K562 (cell line): ENCODE results near the gene SH3RF1. TPM values are rescaled to one million over a fixed set of nuclear protein-coding genes. Genes with fewer than 3 reads are reported as not detected.

Source experiments
- ATAC-seq: fragments of 200-7000 bp; cut with Tn5 transposase; 3 replicates; pipeline ENCODE4 v1.9.1; 2020; ENCODE audit warnings: moderate library complexity
- BruUV-seq: library from RNA; stranded (reverse); fragments of 400-500 nt; replicated peaks from 2 replicates; lab custom pipeline; 2021; lab: Mats Ljungman, UMichigan
- CTCF ChIA-PET: fragments of 300-600 bp; formaldehyde crosslinking; extraction: SDS; loops from one replicate; lab custom pipeline; 2021; ENCODE audit warnings: low intra/inter-chr PET ratio; lab: Yijun Ruan, JAX
- POLR2A ChIA-PET: fragments of 300-600, 350-650 bp; sonication (Branson Sonifier 250); formaldehyde crosslinking; extraction: SDS; loops from one replicate; lab custom pipeline; 2021; ENCODE audit warnings: antibody characterized with exemption, inconsistent platforms; lab: Yijun Ruan, JAX
- DNase-seq, 4 experiments: peaks; one replicate each; pipeline versions ENCODE4 v3.0.0 to v3.0.0-alpha.2; 2011 to 2018; ENCODE audit warnings: low spot score in 3 of 4, mixed read lengths in 3 of 4; ENCODE audit errors: extremely low read depth in 1 of 4
- FAIRE-seq: peaks from 2 replicates; lab custom pipeline; 2011; peaks lifted over from hg19 to GRCh38; lab: Jason Lieb, UNC
- H2AFZ ChIP-seq: 2 replicates; pipeline ENCODE4 v1.6.0; 2011; ENCODE audit warnings: low read depth, low read length, control low read depth, inconsistent platforms
- H3K27ac ChIP-seq: fragments of 200-600 bp; 3 replicates; pipeline ENCODE4 v1.8.0; 2011; ENCODE audit warnings: low read depth, mild to moderate bottlenecking, control low read depth, inconsistent platforms, low read length, moderate library complexity, mixed read lengths; ENCODE audit errors: extremely low read depth
- H3K27me3 ChIP-seq, 2 experiments: fragments of 300-600 bp in 1 of 2; 2 replicates in 1 of 2; 3 replicates in 1 of 2; pipeline versions ENCODE4 v1.6.0 to v1.8.0; 2011; ENCODE audit warnings: inconsistent platforms in 2 of 2, low read length in 2 of 2, mild to moderate bottlenecking in 1 of 2, mixed read lengths in 1 of 2, moderate library complexity in 1 of 2; ENCODE audit not compliant: control insufficient read depth in 2 of 2, insufficient read depth in 2 of 2
- H3K36me3 ChIP-seq: fragments of 300-600 bp; 3 replicates; pipeline ENCODE4 v1.8.0; 2011; ENCODE audit warnings: mild to moderate bottlenecking, low read length, inconsistent platforms; ENCODE audit not compliant: control insufficient read depth, insufficient read depth
- H3K4me1 ChIP-seq, 2 experiments: fragments of 200-600 bp in 1 of 2; replicated peaks in 1 of 2; 2 replicates in 1 of 2; 3 replicates in 1 of 2; pipeline versions ENCODE4 v1.5.1 to v1.8.0; 2011; ENCODE audit warnings: inconsistent platforms in 2 of 2, low read length in 2 of 2, mild to moderate bottlenecking in 1 of 2, mixed read lengths in 1 of 2, moderate library complexity in 1 of 2; ENCODE audit not compliant: control insufficient read depth in 2 of 2, insufficient read depth in 2 of 2
- H3K4me2 ChIP-seq: 2 replicates; pipeline ENCODE4 v1.6.1; 2011; ENCODE audit warnings: low read length, control low read depth, inconsistent platforms, mixed read lengths; ENCODE audit not compliant: insufficient read depth
- H3K4me3 ChIP-seq: fragments of 200-600 bp; sonication (generic), shearing (Covaris generic); 2 replicates; pipeline ENCODE4 v1.5.1; 2016; ENCODE audit warnings: control low read depth, inconsistent platforms
- H3K79me2 ChIP-seq: fragments of 200-600 bp; 3 replicates; pipeline ENCODE4 v1.8.0; 2011; ENCODE audit warnings: low read length, inconsistent platforms; ENCODE audit not compliant: control insufficient read depth, insufficient read depth
- H3K9ac ChIP-seq, 2 experiments: 2 replicates each; pipeline versions ENCODE4 v1.6.0 to v1.6.1; 2011; ENCODE audit warnings: low read depth in 2 of 2, low read length in 2 of 2, control low read depth in 1 of 2, inconsistent platforms in 1 of 2, mild to moderate bottlenecking in 1 of 2, mixed read lengths in 1 of 2; ENCODE audit not compliant: insufficient read depth in 1 of 2
- H3K9me1 ChIP-seq: one replicate; pipeline ENCODE4 v1.6.0; 2011; ENCODE audit warnings: inconsistent platforms, mild to moderate bottlenecking, low read length, moderate library complexity; ENCODE audit not compliant: control insufficient read depth, insufficient read depth
- H3K9me3 ChIP-seq: replicated peaks from 2 replicates; pipeline ENCODE4 v1.5.1; 2011; ENCODE audit warnings: low read depth, low read length, inconsistent platforms; ENCODE audit not compliant: control insufficient read depth, insufficient read depth
- H4K20me1 ChIP-seq: replicated peaks from 2 replicates; pipeline ENCODE4 v1.6.1; 2011; ENCODE audit warnings: low read length, inconsistent platforms, mixed read lengths; ENCODE audit not compliant: control insufficient read depth, insufficient read depth
- NCOA6 ChIP-seq: fragments of 450-650 bp; IDR thresholded peaks from 2 replicates; pipeline ENCODE4 v1.6.1; 2017; ENCODE audit warnings: mild to moderate bottlenecking
- YY1 ChIP-seq, 3 experiments: IDR thresholded peaks; 2 replicates each; pipeline ENCODE4 v1.6.1; 2011; ENCODE audit warnings: low read length in 2 of 3, mild to moderate bottlenecking in 2 of 3, moderate library complexity in 2 of 3, borderline replicate concordance in 1 of 3, control low read depth in 1 of 3, low read depth in 1 of 3; ENCODE audit not compliant: insufficient read depth in 3 of 3, insufficient replicate concordance in 2 of 3, control insufficient read depth in 1 of 3, insufficient read length in 1 of 3; ENCODE audit errors: extremely low read depth in 1 of 3
- ZKSCAN3 ChIP-seq: fragments of 250-450 bp; sonication (Bioruptor Pico); IDR thresholded peaks from 2 replicates; pipeline ENCODE4 v1.4.0; 2020
- ZNF41 ChIP-seq: fragments of 250-450 bp; sonication (Bioruptor Pico); conservative IDR thresholded peaks from 2 replicates; pipeline ENCODE4 v1.4.0; 2020; ENCODE audit warnings: mild to moderate bottlenecking
- WGBS: fragments of 100-300 bp; shearing (Covaris generic); methylation state at CpG from one replicate; pipeline ENCODE4 v1.1.6; 2016; ENCODE audit warnings: low coverage, mixed read lengths; ENCODE audit not compliant: insufficient coverage; ENCODE audit errors: missing lambda C conversion rate; 5-methylcytosine and 5-hydroxymethylcytosine counted together
- in situ Hi-C: fragments of 300-500 bp; cut with MboI; formaldehyde crosslinking; loops from 4 replicates; pipeline ENCODE4 v1.15.0; 2018; ENCODE audit warnings: inconsistent platforms, mixed read lengths
- intact Hi-C: fragments of 100-400 bp; cut with micrococcal nuclease; formaldehyde crosslinking; loops from 2 replicates; pipeline ENCODE4 v1.14.2; 2022
- polyA plus RNA-seq, 8 experiments: library from polyadenylated mRNA; depleted of rRNA in 4 of 8; stranded (reverse) in 5 of 8; unstranded in 3 of 8; fragments of >200 nt; fragmentation: Nextera tagmentation in 2 of 8; fragmentation: Illumina TruSeq in 1 of 8; extraction: Ambion mirVana in 2 of 8; extraction: Trizol in 1 of 8; gene quantifications; 2 replicates each; pipeline versions ENCODE4 v1.2.1 to v1.2.3, GENCODE V29; 2011 to 2014; ENCODE audit warnings: inconsistent platforms in 1 of 8, missing spikeins in 1 of 8
- total RNA-seq, 7 experiments: library from RNA; depleted of rRNA in 6 of 7; stranded (reverse); fragments of >200 nt in 6 of 7; fragmentation: Illumina TruSeq in 2 of 7; extraction: Trizol in 2 of 7; gene quantifications; 2 replicates each; pipeline versions ENCODE4 v1.2.1 to v1.2.3, GENCODE V29; 2011 to 2021; ENCODE audit warnings: low replicate concordance in 1 of 7
- TF ChIP-seq, protein P1 (sequence below): fragments of 450-650 bp; IDR thresholded peaks from 2 replicates; pipeline ENCODE4 v1.6.1; 2016; ENCODE audit warnings: borderline replicate concordance
- TF ChIP-seq, protein P2 (sequence below): fragments of 250-450 bp; sonication (Bioruptor Pico); IDR thresholded peaks from 2 replicates; pipeline ENCODE4 v1.8.0; 2022; ENCODE audit warnings: moderate library complexity, mild to moderate bottlenecking, inconsistent platforms
- TF ChIP-seq, protein P3 (sequence below), 2 experiments: fragments of 200-800 bp in 1 of 2; sonication (Bioruptor generic) in 1 of 2; sonication (generic) in 1 of 2; formaldehyde crosslinking in 1 of 2; IDR thresholded peaks in 1 of 2; conservative IDR thresholded peaks in 1 of 2; 2 replicates each; pipeline versions ENCODE4 v1.5.0 to v1.6.1; 2016 to 2020; ENCODE audit warnings: missing compliant biosample characterization in 1 of 2, missing genetic modification characterization in 1 of 2, missing genetic modification reagents in 1 of 2
- TF ChIP-seq, protein P4 (sequence below): sonication (generic); formaldehyde crosslinking; IDR thresholded peaks from 2 replicates; pipeline ENCODE4 v1.8.0; 2023; ENCODE audit warnings: missing genetic modification reagents, mild to moderate bottlenecking, borderline replicate concordance

SH3RF1 gene
- total and polyA plus RNA-seq, 9 of the 15 experiments (the other 6 are each of a cell fraction or from before 2014, with no cell fraction given), result 0.04 to 0.16 (median 0.11) TPM; not detected in 6

DNA sequence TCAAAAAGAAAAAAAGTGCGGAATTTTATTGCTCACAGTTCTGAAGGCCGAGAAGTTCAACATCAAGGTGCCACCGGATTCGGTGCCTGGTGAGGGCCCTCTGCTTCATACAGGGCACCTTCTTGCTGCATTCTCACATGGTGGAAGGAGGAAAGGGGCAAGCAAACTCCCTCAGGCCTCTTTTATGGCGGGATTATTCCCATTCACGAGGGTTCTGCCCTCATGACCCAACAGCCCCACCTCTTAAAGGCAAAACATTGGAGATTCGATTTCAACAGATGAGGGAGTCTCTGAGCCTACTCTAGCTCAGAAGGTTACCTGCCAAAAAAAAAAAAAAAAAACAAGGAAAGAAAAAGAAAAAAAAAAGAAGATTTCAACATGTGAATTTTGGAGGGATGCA, 196.6 kb downstream of the SH3RF1 start:
- intact Hi-C loops (no loop called here), in situ Hi-C loops (no loop called here)
- no peak for FAIRE-seq
- H3K9me1 ChIP-seq, result no peaks in the 10 kb centered on the region
- no peaks in the 10 kb centered on the region for H4K20me1 ChIP-seq
- BruUV-seq, result no TSS peak
- ChIA-PET CTCF (no interaction called here), POLR2A (no interaction called here)
- no peak overlapping the region for H3K27ac ChIP-seq
- H3K4me1 ChIP-seq, result no peaks in the 10 kb centered on the region; a peak in 1 of 5 replicates
- ATAC-seq, result no peak
- H2AFZ ChIP-seq, result no peak overlapping the region
- H3K4me2 ChIP-seq, result no peak overlapping the region
- no peak overlapping the region for H3K4me3 ChIP-seq
- H3K27me3 ChIP-seq, result peaks cover 13 to 38% of the 10 kb centered on the region in 2 experiments; a peak in 4 of 5 replicates
- no peaks in the 10 kb centered on the region for H3K36me3 ChIP-seq
- H3K9ac ChIP-seq, result no peak overlapping the region
- WGBS, result 2% methylated on average over 7 of the region's 7 CpGs
- H3K9me3 ChIP-seq, result no peaks in the 10 kb centered on the region
- no peaks in the 10 kb centered on the region for H3K79me2 ChIP-seq
- DNase-seq, result no peak
- TF ChIP-seq ZNF41 (CRISPR knock-in tag) (no peak), ZKSCAN3 (CRISPR knock-in tag) (no peak), NCOA6 (no peak), YY1 (IDR thresholded peaks at IDR 0.05; ENCODE audit: borderline replicate concordance in 1 of 3, control insufficient read depth in 1 of 3, extremely low read depth in 1 of 3, insufficient read depth in 3 of 3, insufficient read length in 1 of 3, insufficient replicate concordance in 2 of 3, low read depth in 1 of 3, low read length in 2 of 3) (no peak)
- TF ChIP-seq, protein P1, sequence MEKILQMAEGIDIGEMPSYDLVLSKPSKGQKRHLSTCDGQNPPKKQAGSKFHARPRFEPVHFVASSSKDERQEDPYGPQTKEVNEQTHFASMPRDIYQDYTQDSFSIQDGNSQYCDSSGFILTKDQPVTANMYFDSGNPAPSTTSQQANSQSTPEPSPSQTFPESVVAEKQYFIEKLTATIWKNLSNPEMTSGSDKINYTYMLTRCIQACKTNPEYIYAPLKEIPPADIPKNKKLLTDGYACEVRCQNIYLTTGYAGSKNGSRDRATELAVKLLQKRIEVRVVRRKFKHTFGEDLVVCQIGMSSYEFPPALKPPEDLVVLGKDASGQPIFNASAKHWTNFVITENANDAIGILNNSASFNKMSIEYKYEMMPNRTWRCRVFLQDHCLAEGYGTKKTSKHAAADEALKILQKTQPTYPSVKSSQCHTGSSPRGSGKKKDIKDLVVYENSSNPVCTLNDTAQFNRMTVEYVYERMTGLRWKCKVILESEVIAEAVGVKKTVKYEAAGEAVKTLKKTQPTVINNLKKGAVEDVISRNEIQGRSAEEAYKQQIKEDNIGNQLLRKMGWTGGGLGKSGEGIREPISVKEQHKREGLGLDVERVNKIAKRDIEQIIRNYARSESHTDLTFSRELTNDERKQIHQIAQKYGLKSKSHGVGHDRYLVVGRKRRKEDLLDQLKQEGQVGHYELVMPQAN, result no peak
- TF ChIP-seq, protein P2, sequence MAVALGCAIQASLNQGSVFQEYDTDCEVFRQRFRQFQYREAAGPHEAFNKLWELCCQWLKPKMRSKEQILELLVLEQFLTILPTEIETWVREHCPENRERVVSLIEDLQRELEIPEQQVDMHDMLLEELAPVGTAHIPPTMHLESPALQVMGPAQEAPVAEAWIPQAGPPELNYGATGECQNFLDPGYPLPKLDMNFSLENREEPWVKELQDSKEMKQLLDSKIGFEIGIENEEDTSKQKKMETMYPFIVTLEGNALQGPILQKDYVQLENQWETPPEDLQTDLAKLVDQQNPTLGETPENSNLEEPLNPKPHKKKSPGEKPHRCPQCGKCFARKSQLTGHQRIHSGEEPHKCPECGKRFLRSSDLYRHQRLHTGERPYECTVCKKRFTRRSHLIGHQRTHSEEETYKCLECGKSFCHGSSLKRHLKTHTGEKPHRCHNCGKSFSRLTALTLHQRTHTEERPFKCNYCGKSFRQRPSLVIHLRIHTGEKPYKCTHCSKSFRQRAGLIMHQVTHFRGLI (CRISPR knock-in tag), result no peak
- TF ChIP-seq, protein P3, sequence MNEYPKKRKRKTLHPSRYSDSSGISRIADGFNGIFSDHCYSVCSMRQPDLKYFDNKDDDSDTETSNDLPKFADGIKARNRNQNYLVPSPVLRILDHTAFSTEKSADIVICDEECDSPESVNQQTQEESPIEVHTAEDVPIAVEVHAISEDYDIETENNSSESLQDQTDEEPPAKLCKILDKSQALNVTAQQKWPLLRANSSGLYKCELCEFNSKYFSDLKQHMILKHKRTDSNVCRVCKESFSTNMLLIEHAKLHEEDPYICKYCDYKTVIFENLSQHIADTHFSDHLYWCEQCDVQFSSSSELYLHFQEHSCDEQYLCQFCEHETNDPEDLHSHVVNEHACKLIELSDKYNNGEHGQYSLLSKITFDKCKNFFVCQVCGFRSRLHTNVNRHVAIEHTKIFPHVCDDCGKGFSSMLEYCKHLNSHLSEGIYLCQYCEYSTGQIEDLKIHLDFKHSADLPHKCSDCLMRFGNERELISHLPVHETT (CRISPR knock-in tag; conservative IDR thresholded peaks at IDR 0.05 in 1 of 2, IDR thresholded peaks at IDR 0.05 in 1 of 2), result no peak
- TF ChIP-seq, protein P4, sequence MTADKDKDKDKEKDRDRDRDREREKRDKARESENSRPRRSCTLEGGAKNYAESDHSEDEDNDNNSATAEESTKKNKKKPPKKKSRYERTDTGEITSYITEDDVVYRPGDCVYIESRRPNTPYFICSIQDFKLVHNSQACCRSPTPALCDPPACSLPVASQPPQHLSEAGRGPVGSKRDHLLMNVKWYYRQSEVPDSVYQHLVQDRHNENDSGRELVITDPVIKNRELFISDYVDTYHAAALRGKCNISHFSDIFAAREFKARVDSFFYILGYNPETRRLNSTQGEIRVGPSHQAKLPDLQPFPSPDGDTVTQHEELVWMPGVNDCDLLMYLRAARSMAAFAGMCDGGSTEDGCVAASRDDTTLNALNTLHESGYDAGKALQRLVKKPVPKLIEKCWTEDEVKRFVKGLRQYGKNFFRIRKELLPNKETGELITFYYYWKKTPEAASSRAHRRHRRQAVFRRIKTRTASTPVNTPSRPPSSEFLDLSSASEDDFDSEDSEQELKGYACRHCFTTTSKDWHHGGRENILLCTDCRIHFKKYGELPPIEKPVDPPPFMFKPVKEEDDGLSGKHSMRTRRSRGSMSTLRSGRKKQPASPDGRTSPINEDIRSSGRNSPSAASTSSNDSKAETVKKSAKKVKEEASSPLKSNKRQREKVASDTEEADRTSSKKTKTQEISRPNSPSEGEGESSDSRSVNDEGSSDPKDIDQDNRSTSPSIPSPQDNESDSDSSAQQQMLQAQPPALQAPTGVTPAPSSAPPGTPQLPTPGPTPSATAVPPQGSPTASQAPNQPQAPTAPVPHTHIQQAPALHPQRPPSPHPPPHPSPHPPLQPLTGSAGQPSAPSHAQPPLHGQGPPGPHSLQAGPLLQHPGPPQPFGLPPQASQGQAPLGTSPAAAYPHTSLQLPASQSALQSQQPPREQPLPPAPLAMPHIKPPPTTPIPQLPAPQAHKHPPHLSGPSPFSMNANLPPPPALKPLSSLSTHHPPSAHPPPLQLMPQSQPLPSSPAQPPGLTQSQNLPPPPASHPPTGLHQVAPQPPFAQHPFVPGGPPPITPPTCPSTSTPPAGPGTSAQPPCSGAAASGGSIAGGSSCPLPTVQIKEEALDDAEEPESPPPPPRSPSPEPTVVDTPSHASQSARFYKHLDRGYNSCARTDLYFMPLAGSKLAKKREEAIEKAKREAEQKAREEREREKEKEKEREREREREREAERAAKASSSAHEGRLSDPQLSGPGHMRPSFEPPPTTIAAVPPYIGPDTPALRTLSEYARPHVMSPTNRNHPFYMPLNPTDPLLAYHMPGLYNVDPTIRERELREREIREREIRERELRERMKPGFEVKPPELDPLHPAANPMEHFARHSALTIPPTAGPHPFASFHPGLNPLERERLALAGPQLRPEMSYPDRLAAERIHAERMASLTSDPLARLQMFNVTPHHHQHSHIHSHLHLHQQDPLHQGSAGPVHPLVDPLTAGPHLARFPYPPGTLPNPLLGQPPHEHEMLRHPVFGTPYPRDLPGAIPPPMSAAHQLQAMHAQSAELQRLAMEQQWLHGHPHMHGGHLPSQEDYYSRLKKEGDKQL (CRISPR knock-in tag), result no peak
